KBM-7 (cell line): ENCODE measurements around the gene MAB21L1.

Experiments
- DNase-seq: peaks from one replicate; pipeline ENCODE4 v3.0.0-alpha.2; 2015
- in situ Hi-C: fragments of 300-500 bp; cut with MboI; formaldehyde crosslinking; loops from 2 replicates; pipeline ENCODE4 v1.14.3; 2020; ENCODE audit warnings: low sequenced_read_pairs, low pct_unique_long_range_greater_than_20kb, mixed read lengths

MAB21L1 gene

DNA sequence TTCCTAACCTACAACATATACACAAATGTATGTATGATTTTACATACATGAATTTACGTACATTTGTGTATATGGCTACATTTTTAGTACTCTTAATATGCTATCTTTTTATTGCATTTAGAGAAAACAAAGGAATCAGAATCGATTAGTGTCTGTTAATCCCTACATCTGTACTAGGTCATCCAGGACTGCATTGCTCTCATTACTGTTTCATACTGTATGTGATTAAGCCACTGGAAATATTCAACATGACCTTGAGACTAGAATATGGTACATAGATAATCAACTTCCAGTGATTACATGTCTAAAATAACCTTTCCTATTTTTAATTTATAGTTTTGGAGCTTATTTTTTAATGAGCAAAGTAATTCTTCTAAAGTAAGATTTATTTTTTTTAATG is 5.3 kb upstream of the MAB21L1 start:
- in situ Hi-C loops = no loop called here
- DNase-seq = no peak

DNA sequence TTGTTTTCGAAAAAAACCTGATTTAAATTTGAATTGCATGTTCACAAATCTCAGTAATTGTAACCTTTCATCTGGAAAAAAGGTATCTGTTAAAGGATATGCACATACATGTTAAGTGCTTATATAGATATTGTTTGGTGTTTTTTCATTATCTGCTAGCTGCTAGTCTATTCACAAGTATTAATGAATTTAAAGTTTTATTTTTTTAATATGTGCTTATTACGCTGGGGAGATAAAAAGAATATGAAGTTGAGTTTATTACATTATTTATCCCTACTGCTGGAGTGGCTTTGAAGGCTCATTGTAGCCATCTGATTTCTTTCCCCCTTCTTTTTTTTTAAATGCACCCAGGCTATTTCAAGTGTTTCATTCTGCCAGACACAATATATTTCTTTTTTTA is 3.9 kb upstream of the MAB21L1 start:
- in situ Hi-C loops = no loop called here
- no peak for DNase-seq

DNA sequence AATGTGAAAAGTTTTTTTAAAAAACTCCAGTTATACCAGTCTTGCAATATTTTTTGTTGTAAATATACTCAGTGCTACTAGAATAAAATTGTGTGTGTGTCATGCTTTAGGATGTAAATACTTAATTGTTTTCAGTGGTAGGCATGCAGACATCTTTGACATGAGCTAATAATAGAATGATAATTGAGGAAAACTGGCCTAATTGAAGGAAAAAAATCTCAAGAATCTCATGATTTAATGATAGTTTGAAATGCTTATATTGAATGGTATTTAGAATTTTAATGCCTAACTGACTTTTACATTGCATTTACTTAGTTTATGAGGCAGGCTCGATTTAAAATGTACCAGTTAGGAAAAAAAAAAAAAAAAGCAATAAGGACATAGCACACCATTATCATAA is 3.2 kb upstream of the MAB21L1 start:
- no peak for DNase-seq
- in situ Hi-C loops = no loop called here

DNA sequence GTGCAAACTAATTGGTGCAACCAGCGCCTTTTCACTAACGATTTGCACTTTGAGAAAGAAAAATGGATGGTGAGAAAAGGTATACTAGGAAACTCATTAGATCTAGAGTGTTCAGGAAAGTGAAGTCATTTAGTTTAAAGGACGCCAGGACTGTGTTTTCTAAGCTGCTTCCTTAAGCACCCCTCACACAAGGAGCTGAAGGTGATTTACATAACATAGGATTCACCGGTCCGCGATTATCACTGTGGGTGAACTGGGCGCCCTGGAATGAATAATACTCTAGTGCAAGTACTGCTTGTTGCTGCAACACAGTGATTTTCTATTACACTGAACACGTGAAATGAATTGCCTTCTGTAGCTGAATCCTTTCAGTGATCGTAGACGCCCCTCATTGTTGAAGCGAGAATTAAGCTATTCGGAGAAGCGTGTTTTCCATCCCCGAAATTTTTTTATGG is 2.6 kb upstream of the MAB21L1 start:
- in situ Hi-C loops = no loop called here

DNA sequence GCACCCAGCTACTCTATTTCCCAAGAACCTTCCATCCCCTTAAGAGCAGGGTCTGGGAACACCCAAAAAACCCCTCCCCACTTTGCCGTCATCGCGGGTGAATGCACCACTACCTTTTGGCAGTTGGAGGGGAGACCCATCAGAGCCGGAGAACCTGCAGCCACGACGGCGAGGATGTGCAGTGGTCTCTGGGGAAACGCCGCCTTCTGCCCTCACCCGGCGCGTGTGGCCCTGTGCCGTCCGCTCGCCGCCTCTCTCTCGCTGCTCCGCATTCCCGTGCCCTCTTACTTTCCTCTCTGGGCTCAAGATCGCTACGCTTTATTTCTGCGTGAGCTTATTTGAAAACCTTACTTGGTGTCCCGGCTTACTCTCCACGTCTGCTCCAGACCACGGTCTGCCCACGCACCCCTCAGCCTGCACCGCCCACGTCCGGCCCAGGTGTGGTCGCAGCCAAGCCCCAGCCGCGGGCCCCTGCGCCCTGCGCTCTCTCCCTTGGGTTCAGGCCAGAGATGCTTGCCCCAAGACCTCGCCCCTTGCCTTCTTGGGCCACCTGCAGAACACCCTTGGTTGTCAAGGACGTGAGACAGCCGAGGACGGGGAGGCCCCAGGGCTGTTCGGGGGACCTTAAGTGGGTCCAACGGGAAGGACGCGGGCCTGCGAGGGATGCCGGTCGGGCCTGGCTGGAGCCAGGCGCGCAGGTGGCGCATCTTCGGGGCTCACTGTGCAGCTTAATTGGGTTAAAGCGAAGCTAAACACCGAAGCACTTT is 2.0 kb upstream of the MAB21L1 start:
- no peak for DNase-seq
- in situ Hi-C loops = no loop called here

More for the DNA sequence above, 2.6 kb upstream of the MAB21L1 start:
- DNase-seq = no peak

DNA sequence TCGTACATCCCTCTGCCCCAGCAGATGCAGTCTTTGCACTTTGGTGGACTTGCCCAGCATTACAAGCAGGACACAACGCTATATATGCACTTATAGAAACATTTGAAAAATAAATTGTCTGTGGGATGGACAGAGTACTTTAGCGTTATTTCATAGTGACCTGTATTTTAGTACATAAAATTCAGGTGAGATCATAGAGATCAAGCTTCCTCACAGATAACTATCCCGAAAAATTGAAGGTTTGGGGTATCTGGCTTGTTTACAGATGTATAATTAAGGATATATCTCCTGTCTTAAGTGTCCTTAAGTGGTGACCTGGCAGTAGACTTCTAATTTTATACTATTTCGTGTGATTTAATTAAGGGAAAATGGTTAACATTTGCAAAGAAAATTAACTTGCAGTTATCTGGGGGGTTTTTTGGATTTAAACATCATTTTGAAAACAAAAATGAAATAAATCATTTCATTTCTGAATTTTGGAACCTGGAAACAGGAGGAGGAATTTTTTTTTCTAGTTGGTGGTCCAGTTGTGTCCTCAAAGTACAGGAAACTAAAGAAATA is 977 bp upstream of the MAB21L1 start:
- in situ Hi-C loops = no loop called here
- DNase-seq = no peak

DNA sequence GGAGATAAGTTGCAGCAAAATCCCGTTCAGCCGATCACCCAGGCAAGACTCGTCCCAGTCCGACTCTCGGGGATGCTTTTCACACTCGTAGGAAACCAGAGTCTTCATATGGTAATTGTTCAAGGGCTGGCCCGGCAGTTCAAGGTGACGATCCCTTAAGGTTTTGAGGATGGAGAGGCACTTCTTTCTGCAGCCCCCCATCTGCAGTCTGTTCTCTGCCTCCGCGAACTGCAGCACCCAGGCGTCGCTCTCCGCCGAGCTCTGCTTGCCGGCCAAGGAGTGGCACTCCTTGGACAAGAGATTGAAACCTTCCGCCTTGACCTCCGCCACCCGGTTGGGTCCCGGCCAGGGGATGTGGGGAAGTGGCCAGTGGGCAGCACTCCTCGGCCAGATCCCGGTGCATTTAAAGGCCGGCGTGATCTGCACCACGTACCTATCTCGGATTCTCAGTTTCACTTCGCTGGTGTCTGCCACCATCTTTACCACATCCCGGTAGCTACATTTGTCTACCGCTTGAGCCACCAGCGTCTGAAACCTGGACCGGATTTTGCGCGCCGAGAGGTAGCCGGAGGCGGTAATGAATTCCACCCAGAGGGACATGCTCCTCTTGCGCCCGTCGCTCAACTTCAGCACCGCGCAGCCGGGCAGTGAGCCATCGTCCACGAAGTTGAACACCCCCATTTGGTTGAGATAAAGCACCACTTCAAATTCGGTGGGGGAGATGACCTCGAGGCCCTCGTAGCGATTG is 1.1 kb downstream of the MAB21L1 start:
- in situ Hi-C loops = no loop called here
- peak; percentile 71 for DNase-seq

DNA sequence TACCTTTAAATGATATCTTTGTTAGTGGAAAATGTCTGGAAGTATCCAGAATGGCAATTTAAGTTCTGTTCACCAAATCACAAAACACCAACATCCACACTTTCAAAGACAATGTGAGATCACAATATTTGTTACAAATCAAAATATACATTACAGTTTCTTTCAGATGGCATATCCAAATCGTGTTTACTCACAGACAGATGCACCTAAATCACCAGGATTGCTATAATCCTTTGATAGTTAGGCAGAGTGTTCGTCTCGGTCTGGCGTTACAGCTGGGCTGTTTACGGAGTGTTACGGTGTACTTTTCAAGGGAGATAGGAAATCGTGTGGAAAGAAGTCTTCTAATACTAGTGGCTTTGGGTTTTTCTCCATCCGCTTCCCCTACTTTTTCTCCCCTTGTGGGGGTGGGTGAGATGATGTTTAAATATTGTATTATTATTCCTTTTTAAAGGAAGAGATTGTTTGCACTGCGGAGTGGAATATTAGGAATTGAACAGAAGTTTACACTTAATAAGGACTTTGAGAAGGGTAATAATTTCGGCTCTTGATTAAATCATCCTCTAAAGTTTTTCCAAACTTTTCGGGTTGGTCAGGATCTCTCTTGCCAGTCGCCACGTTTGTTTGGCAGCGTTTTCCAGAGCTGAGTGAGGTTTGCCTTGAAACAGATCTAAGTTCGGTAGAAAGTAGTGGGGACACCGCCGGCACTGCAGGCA is 1.8 kb downstream of the MAB21L1 start:
- in situ Hi-C loops = no loop called here
- DNase-seq = peak; percentile 44

DNA sequence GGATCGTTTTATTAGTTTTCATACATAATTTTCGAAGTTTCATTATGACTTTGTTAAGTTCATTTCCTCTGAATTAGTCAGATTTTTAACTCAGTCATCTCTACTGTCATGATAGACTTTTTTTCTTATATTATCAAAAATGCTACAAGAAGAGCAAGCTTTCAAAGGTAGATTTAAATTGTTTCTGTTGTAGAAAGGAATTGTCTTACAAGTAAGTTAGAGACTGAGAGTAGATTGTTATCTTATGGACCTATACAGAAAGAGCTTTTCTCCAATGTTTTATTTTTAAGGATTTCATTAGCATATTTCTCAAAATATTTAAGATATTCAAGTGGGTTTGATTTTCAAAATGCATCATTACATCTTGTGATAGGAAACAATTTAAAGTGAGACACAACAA is 2.7 kb downstream of the MAB21L1 start:
- DNase-seq = peak; percentile 5
- in situ Hi-C loops = no loop called here

DNA sequence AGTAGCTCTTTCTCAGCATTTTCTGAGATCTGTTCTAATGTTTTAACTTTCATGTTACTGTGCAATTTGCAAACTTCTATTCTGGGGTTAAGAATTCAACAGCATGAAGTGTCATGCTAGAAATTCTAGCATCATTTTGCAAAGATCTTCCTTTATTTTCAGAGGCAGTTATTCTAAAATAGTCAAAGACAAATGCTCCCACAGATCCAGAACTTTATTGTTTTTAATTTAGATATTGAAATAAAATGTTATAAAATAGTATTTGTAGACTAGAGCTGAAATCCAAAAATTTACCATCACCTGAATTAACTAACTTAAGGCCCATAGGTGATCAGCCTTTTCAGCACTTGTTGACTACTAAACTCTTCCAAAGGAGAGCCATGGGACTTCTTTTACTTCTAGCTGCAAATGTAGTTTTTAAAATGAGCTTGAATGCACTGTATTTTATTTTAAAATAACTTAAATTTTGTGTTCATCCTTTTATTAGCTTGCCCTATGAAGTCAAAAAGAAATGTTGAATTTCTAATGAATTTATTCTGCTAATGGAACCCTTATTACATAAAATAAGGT is 3.2 kb downstream of the MAB21L1 start:
- in situ Hi-C loops = no loop called here
- no peak for DNase-seq

DNA sequence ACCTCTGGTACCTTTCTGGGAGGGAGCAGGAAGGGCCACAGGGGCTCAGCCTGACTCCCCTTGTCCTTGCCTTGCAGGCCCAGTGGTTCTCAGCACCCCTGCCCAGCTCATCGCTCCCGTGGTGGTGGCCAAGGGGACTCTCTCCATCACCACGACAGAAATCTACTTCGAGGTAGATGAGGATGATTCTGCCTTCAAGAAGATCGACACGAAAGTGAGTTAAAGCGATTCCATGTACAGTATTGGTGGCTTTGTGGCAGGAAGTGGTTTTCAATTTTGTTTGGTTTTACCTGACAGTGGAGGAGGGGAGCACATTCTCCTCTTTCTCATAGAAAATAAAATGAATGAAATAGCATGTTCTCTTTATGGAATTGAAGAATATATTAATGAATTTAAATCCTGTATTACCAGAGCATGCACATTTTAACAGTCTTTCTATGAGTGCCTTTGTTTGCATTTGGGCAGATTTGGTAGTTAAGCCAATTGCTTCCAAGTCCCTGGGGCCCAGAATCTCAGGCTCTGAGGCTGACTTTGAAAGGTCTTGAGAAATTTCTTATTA is 4.1 kb downstream of the MAB21L1 start:
- peak; percentile 21 for DNase-seq
- in situ Hi-C loops = no loop called here

DNA sequence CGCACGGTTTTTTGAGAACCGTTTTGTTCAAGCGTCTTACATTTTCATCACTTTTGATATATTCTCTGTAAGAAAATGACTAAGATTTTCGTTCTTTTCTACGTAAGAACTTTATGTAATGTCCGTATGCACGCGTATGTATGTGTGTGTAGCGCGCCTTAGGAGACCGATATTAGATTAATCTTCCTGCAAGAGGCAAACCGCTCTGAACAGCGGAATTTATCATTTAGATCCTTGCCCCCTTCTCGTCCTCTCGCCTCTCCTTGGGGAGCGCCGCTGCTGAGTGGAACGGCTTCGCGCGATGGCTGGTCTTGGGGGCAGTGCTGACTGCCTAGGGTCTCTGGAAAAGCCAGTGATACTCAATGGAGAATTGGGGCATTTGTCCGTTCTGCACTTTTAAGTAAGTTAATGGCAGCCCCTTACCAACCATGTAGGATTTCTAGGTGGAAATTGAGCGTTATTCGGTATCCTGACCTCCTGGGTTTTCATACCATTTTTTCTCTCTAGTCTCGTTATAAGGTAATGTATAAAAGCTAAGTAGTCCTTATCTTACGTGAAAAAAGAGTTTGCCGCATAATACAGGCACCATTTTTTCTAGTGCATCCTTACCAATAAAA is 4.7 kb downstream of the MAB21L1 start:
- no peak for DNase-seq

DNA sequence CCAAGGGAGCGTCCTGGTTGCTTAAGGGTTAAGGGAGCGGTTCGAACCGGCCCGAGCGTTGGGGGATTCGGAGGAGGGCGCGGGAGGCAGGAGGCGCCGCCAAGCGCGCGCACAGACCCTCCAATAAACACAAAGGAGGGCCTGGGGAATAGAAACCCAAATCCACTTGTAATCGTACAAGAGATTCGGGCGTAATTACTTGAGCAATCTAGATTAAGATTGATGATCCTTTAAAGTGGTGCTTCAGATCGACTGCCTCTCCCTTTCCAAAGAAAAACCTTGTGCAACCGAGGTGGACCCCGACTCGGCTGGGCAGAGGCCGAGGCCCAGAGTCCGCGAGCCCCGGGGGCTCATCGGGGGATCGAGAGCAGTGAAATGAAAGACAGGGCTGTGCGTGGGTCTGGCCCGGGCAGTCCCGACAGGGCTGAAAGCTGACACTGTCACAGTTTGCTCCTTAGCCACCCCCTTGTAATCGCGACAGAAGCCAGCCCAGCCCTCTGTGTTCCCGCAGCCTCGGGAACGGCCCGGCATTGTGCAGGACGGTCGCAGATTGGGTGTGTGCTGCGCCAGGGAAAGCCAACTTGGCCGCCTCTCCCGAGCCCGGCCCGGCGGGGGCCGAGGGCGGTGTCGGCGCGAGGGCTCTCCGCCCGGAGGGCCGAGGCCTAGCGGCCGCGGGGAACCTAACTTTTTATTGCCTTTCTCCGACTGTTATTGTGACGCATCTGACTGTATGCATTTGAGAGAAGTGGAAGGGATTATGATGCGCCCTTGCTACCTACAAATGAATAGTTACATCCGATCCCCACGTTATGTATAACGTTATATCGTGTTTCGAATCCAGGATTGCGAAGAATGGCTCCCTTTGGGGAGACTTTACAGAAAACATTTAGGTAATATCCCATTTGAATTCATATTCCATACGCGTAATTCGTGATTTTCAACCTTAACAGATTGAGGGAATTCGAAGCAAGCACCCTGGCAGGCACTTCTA is 5.5 kb downstream of the MAB21L1 start:
- in situ Hi-C loops = no loop called here
- no peak for DNase-seq

More for the DNA sequence above, 4.7 kb downstream of the MAB21L1 start:
- in situ Hi-C loops = no loop called here

DNA sequence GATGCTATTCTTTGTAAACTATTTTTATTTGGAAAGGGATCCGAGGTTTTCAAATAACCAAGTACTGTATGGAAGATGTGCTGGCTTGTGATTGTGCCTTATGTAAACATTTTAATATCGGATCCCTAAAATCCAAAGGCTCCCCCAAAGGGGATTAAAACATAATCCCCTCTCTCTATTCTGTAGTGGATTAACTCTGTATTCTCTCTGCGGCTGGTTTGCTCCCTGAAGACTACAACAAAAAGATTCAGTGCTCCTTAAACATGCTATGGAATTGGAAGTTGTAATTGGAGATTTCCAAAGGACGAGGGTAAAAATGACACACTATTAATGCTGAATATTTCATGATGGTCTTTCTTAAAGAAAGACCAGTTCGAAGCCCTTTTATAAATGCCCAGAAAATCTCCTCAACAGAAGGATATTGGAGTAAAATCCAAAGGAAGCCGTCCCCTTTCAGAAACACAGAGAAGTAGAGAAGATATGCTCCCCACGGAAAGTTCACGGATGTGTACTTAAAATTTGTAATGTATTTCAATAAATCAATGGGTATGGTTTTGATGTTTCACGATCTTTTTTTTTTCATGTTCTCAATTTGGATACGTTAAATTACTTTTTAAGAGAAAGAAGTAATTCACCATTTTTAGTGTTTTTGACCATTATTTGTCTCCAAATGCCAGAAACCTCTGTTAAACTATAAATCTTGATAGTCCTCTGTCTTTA is 6.5 kb downstream of the MAB21L1 start:
- in situ Hi-C loops = no loop called here
- no peak for DNase-seq

DNA sequence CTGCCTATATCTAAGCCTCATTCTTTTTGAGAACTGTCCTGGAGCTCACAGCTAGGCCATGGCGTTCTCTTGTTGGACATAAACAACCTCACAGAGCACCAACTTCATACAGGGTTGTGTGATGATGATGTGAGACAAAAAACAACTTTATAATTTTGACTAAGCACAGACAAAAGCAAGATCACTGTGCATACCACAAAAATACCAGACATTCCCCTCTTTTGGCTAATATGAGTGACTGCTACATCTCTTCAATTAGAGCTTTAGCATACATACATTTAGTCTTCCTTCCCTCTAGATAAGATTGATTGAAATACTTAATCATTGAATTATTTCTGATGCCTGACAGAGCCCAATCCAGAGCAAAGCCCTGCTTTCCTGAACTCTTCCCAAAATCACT is 8.3 kb downstream of the MAB21L1 start:
- in situ Hi-C loops = no loop called here
- no peak for DNase-seq

DNA sequence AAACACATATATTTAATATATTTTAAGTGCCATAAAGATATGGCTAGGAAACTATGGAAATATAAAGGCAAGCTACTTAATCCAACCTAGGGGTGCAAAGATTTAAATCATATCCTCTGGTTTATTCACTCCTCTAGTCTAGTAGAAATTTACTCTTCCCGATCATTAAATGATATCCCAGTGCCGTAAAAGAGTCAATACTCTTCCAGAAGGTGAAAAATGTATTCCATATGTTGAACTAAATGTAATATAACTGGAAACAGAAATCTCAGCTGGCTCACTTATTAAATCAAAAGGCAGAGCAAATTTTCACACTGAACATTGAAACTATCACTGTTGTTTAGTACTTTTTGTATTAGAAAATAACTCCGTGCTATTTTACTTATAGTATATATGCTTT is 11.1 kb downstream of the MAB21L1 start:
- no peak for DNase-seq
- in situ Hi-C loops = no loop called here

DNA sequence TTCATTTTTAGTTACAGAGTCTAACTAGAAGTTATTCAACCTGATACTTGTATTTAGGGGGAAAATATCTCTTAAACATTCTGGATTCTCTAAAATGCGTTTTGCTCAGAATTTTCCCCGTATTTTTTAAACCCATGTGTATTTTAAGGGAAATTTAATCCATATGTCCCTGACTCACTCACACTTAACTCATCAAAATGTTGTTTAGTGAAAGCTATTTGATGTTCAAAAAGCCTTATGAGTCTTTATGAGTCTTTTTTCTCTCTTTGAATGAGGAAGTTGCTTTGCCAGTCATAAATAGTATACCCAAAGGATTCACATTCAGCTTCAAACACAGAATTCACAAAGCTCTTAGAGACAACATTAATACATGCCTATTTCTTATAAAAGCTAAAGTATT is 16.4 kb downstream of the MAB21L1 start:
- in situ Hi-C loops = no loop called here
- peak; percentile 6 for DNase-seq
